Mucosa of rectum (tissue), 2 donors: Measurements from ENCODE around the gene TTC7B.

Source experiments
- H3K27ac ChIP-seq, 2 donors: one replicate each; pipeline ENCODE4 v1.7.0; 2013; ENCODE audit warnings: inconsistent platforms in 2 of 2, low read depth in 2 of 2, low read length in 2 of 2
- H3K27me3 ChIP-seq, 2 donors: one replicate each; pipeline ENCODE4 v1.7.0; 2013; ENCODE audit warnings: low read length in 2 of 2; ENCODE audit not compliant: control insufficient read depth in 2 of 2, insufficient read depth in 2 of 2
- H3K36me3 ChIP-seq, 2 donors: one replicate each; pipeline ENCODE4 v1.7.0; 2013; ENCODE audit warnings: low read length in 2 of 2; ENCODE audit not compliant: control insufficient read depth in 2 of 2, insufficient read depth in 2 of 2
- H3K4me1 ChIP-seq, 2 donors: one replicate each; pipeline ENCODE4 v1.7.0; 2013; ENCODE audit warnings: low read length in 2 of 2, mild to moderate bottlenecking in 1 of 2; ENCODE audit not compliant: control insufficient read depth in 2 of 2, insufficient read depth in 2 of 2
- H3K4me3 ChIP-seq, 2 donors: one replicate each; pipeline ENCODE4 v1.7.0; 2013; ENCODE audit warnings: low read length in 2 of 2
- H3K9ac ChIP-seq, 2 donors: one replicate each; pipeline ENCODE4 v1.7.0; 2013; ENCODE audit warnings: low read length in 2 of 2, low read depth in 1 of 2, mild to moderate bottlenecking in 1 of 2
- H3K9me3 ChIP-seq, 2 donors: one replicate each; pipeline ENCODE4 v1.7.0; 2013; ENCODE audit warnings: low read length in 2 of 2; ENCODE audit not compliant: control insufficient read depth in 2 of 2
- donor health status: healthy.
- donor health status: Normal muscosa, but diverticular disease.

The TTC7B gene

DNA sequence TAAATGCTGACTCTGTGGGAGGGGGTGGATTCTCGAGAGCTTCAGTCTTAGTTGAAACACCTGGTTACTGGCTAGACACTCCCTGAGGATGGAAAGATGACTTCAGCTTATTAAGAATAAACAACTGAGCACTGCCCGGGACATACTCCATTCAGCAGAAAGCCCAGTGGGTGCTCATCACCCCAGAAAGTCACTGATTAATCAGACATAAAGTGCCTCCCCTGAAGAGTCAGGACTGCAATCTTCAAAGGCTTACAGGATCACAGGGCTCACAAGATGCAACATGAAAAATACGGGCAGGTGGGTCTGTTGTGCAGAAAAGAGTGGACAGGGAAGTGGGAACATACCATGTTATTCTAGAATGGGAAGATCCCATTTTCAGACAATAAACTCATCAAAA lies 212.4 kb downstream of the TTC7B start:
- no peaks in the 10 kb centered on the region for H3K4me1 ChIP-seq
- H3K9me3 ChIP-seq, result no peaks in the 10 kb centered on the region
- H3K27ac ChIP-seq, result no peak overlapping the region
- no peak overlapping the region for H3K4me3 ChIP-seq
- no peaks in the 10 kb centered on the region for H3K36me3 ChIP-seq
- no peak overlapping the region for H3K9ac ChIP-seq
- no peaks in the 10 kb centered on the region for H3K27me3 ChIP-seq

DNA sequence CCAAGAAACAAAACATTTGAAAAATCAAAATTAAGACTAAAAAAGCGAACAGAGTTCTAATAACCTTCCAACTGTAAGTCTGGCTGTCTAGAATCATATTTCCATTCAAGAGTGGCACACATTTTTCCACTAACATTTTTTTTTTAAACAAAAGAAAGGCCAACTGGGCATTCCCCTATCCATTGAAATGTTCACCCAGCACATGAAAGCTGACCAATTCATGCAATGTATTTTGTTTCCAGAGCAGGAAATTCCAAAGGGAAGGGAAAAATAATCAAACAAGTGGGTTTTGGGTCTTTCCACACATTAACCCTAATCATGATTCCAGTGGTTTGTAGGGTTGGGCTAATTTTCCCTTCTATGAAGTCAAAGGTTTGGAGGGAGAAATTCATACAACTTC lies 212.9 kb downstream of the TTC7B start:
- H3K4me3 ChIP-seq, result no peak overlapping the region
- no peaks in the 10 kb centered on the region for H3K4me1 ChIP-seq
- H3K9me3 ChIP-seq, result no peaks in the 10 kb centered on the region
- H3K36me3 ChIP-seq, result no peaks in the 10 kb centered on the region
- H3K9ac ChIP-seq, result no peak overlapping the region
- H3K27me3 ChIP-seq, result no peaks in the 10 kb centered on the region
- no peak overlapping the region for H3K27ac ChIP-seq

DNA sequence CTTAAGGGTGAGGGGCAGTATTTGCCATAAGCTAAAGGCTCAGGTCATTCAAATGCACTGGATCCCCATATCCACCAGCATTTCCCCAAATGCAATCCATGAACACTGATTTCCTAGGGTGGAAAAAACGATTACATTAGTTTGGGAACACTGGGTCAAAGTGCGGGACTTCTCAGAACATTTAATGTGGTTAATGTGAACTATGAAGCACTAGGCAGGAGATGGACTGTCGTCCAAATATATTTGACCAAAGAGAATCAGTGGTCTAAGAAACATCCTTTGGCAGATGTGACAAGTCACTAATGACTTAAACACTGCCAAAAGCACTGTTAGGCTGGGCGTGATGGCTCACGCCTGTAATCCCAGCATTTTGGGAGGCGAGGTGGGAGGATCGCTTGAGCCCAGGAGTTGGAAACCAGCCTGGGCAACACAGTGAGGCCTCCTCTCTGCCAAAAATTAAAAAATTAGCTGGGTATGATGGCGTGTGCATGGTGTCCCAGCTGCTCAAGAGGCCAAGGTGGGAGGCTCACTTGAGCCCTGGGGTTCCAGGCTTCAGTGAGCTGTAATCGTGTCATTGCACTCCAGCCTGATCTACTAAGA lies 214.0 kb downstream of the TTC7B start:
- Histone ChIP-seq H3K9me3 (no peaks in the 10 kb centered on the region), H3K36me3 (no peaks in the 10 kb centered on the region), H3K27me3 (no peaks in the 10 kb centered on the region), H3K4me3 (no peak overlapping the region), H3K4me1 (no peaks in the 10 kb centered on the region), H3K9ac (no peak overlapping the region), H3K27ac (no peak overlapping the region)

DNA sequence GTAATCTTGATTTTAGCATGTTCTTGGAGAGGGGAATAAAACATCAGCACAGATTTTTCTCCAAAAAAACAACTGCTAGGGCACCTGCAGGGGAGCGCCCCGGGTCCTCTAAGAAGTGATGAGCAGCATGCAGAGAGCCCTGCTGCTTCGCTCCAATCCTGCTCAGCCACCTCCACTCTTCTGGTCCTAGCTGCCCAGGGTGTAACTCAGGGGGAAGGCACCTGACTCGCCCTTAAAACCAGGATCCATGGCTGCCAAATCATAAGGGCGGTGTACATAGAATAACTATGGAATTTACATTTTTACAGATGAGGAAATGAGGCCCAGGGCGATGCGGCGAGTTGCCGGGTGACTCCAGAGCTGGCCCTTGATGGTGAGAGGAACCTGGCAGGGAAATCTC lies 214.7 kb downstream of the TTC7B start:
- Histone ChIP-seq H3K36me3 (no peaks in the 10 kb centered on the region), H3K27me3 (no peaks in the 10 kb centered on the region), H3K27ac (no peak overlapping the region), H3K4me1 (no peaks in the 10 kb centered on the region), H3K4me3 (no peak overlapping the region), H3K9ac (no peak overlapping the region), H3K9me3 (no peaks in the 10 kb centered on the region)

DNA sequence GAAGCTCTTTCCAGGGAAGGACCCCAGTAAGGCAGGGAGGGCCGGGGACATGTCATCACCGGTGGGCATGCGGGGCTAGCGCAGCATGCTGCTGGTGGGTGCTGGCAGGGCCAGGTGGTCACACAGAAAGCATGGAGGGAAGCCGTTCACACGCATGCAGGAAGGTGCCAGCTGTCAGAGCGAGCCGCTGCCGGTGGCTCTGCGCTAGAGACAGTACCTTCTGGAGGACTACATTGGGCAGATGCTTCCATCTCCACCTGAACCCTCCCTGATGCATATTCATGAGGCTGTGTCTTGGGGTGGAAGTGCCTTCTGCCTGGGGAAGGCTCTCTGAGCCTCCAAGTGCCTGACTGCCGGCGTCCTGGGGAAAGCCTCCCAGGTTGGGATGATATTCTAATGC lies 215.6 kb downstream of the TTC7B start:
- H3K27me3 ChIP-seq, result no peaks in the 10 kb centered on the region
- H3K4me1 ChIP-seq, result no peaks in the 10 kb centered on the region
- no peak overlapping the region for H3K9ac ChIP-seq
- no peak overlapping the region for H3K27ac ChIP-seq
- H3K9me3 ChIP-seq, result no peaks in the 10 kb centered on the region
- H3K36me3 ChIP-seq, result no peaks in the 10 kb centered on the region
- H3K4me3 ChIP-seq, result no peak overlapping the region

DNA sequence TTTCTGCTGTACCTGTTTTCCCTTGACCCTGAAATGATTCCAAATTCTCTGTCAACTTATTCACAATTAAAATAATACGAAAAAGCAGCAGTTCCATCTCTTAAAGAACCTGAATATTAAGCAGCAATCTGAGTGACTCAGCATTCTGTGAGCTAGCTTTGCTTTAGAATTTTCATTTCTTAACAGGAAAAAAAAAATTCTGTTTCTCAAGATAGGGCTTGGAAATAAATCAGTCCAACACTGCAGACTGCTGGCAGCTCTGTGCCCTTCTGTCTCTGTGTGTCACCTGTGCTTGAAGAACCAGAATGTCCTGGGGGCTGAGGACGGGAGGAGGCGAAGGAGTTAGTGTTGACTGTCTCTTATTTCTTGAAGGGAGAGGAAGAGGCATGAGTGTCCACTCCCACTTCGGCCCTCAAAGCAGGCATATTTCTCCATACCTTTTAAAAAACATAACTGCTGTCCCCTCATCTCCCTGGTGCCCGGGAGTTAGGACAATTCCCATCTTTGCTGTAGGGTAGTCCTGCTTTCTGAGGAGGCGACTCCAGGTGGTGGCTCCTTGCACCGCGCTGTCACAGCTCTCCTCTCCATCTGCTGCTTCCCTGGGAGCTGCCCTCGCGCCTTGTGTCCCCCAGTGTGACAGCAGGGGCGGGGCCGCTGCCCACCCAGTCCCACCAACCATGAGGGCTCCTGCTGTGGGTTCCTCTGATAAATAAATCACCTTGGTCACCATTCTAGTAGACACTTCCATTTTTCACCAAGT lies 216.3 kb downstream of the TTC7B start:
- Histone ChIP-seq H3K4me3 (no peak overlapping the region), H3K9ac (no peak overlapping the region), H3K27ac (no peak overlapping the region)

DNA sequence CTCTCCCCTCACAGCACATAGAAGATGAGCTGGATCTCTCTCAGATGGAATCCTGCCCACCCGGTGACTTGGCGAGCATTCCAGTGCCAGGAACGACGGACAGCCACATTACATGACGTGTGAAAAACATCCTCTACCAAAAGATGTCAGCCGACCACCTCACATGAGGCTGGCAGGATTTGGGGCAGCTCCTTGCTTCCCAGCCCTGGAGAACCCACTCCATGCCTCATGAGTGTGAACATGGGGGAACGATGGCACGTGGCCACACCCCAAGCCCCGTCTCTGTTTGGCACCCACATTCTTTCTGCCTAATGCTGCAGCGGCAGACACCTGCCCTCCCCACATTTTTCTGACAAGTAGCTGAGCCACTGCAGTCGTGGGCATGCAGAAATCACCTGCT lies 216.9 kb downstream of the TTC7B start:
- no peak overlapping the region for H3K9ac ChIP-seq
- H3K27me3 ChIP-seq, result no peaks in the 10 kb centered on the region
- H3K36me3 ChIP-seq, result no peaks in the 10 kb centered on the region
- no peaks in the 10 kb centered on the region for H3K4me1 ChIP-seq
- H3K4me3 ChIP-seq, result no peak overlapping the region
- no peaks in the 10 kb centered on the region for H3K9me3 ChIP-seq
- no peak overlapping the region for H3K27ac ChIP-seq

More for the DNA sequence above, 216.3 kb downstream of the TTC7B start:
- no peaks in the 10 kb centered on the region for H3K4me1 ChIP-seq
- H3K36me3 ChIP-seq, result no peaks in the 10 kb centered on the region
- H3K9me3 ChIP-seq, result no peaks in the 10 kb centered on the region
- no peaks in the 10 kb centered on the region for H3K27me3 ChIP-seq

DNA sequence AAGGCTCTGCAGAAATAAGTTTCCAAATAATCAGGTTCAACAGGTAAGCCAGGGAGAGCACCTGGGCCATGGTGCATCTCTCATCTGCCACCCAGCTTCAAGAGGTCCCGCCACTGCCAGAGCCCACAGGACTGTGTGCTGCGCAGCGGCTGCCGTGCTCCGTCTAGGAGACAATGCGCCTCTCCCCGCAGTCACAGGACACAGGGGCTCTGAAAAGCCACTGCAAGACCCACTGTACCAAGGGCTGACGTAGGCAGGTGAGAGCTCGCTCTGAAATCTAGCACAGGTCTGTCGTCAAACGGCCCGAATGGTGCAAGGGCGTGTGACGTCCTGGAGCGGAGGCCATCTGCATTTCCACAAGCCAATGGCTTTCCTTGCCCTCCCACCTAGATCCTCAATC lies 218.3 kb downstream of the TTC7B start:
- no peaks in the 10 kb centered on the region for H3K9me3 ChIP-seq
- no peak overlapping the region for H3K4me3 ChIP-seq
- no peaks in the 10 kb centered on the region for H3K27me3 ChIP-seq
- H3K4me1 ChIP-seq, result no peaks in the 10 kb centered on the region
- no peaks in the 10 kb centered on the region for H3K36me3 ChIP-seq
- no peak overlapping the region for H3K27ac ChIP-seq
- no peak overlapping the region for H3K9ac ChIP-seq

DNA sequence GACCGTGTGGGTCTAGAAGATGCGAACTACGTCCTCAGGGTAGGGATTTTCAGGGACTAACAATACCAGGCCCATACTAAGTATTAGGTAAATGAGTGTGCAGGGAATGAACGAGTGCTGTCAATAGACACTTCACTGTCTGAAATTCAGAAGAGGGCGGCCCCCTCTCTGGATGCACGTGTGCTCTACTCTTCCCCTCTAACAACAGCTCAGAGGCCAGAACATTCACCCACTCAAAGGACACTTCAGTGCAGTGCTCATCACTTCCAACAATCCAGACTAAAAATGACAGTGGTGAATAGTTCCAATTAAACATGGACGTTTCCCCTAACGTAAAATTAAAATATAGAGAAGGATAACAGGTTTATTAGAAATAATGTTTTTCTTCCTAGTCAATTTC lies 219.5 kb downstream of the TTC7B start:
- H3K4me1 ChIP-seq, result no peaks in the 10 kb centered on the region
- no peak overlapping the region for H3K4me3 ChIP-seq
- no peak overlapping the region for H3K27ac ChIP-seq
- H3K9ac ChIP-seq, result no peak overlapping the region
- H3K9me3 ChIP-seq, result no peaks in the 10 kb centered on the region
- no peaks in the 10 kb centered on the region for H3K36me3 ChIP-seq
- H3K27me3 ChIP-seq, result no peaks in the 10 kb centered on the region

DNA sequence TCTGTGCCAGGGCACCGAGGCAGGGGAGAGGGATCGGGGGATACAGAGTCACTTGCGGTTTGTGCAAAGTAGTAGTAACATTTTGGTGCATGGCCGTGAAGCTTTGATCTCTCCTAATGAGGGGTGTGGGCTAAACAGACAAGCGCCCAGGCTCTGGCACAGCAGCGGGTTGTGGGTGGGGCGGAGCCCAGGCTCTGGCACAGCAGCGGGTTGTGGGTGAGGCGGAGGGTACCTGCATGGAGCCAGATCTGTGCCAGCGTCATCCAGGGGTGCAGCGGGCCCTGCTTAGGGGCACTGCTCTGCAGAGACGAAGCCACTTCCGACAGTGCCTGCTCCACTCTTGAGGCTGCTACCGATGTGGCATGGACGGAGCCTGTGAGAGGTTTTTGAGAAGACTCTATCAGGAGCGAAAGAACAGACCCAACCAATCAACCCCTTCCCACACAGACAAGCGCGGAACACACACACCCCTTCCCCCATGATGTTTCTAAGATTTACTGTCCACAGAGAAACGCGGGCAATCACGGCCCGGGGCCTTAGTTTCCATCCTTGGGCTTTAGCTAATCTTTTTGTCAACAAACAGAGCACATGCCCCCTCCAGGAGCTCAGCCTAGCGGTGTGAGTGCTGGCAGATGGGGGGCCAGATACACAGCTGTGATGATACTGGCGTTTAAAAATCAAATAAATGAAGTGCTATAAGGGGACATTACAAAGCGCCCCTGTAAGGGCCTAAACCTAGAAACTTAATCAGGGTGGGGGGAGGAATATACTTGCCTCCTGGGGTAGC lies 222.8 kb downstream of the TTC7B start:
- no peaks in the 10 kb centered on the region for H3K27me3 ChIP-seq
- no peaks in the 10 kb centered on the region for H3K9me3 ChIP-seq
- H3K4me3 ChIP-seq, result no peak overlapping the region
- no peak overlapping the region for H3K9ac ChIP-seq
- peaks cover 0 to 2% of the 10 kb centered on the region in 2 donors for H3K36me3 ChIP-seq
- H3K27ac ChIP-seq, result no peak overlapping the region
- H3K4me1 ChIP-seq, result no peaks in the 10 kb centered on the region
